G401 (cell line): Measurements from ENCODE around the gene PSORS1C1. TPM values are rescaled to one million over a fixed set of nuclear protein-coding genes. Genes with fewer than 3 reads are reported as not detected.

Source experiments
- total RNA-seq: library from RNA; depleted of rRNA; stranded (reverse); fragments of >200 nt; shearing (Covaris generic); gene quantifications from 2 replicates; pipeline ENCODE4 v1.2.3, GENCODE V29; 2014; rRNA removed

PSORS1C1 gene
- total RNA-seq, 1 experiment from 2014 or later: not detected

Other genes with a start within 250 kb of the PSORS1C1 start
- gene DDR1, start 230.3 kb upstream of the PSORS1C1 start, total RNA-seq: 131 and 141 TPM in 2 replicates
- gene GTF2H4, start 206.6 kb upstream of the PSORS1C1 start, total RNA-seq: 46.2 and 51.9 TPM in 2 replicates
- gene VARS2, start 200.6 kb upstream of the PSORS1C1 start, total RNA-seq: 74.5 and 105 TPM in 2 replicates
- gene SFTA2, start 182.6 kb upstream of the PSORS1C1 start, total RNA-seq: not detected in 2 replicates
- gene MUCL3, start 173.8 kb upstream of the PSORS1C1 start, total RNA-seq: not detected in 2 replicates
- gene MUC21, start 131.1 kb upstream of the PSORS1C1 start, total RNA-seq: not detected in 2 replicates
- gene MUC22, start 104.3 kb upstream of the PSORS1C1 start, total RNA-seq: not detected in 2 replicates
- gene C6orf15, start 2.2 kb upstream of the PSORS1C1 start, total RNA-seq: not detected in 2 replicates
- gene CDSN, start 5.6 kb downstream of the PSORS1C1 start, total RNA-seq: not detected in 2 replicates
- gene PSORS1C2, start 24.3 kb downstream of the PSORS1C1 start, total RNA-seq: not detected in 2 replicates
- 33.6 and 37.5 TPM in 2 replicates for gene CCHCR1, start 43.0 kb downstream of the PSORS1C1 start, total RNA-seq
- 16.1 and 19.4 TPM in 2 replicates for gene TCF19, start 43.8 kb downstream of the PSORS1C1 start, total RNA-seq
- 0.18 TPM in 1 of 2 replicates, not detected in the other for gene POU5F1, start 55.9 kb downstream of the PSORS1C1 start, total RNA-seq
- 45.5 and 52.0 TPM in 2 replicates for gene HLA-C, start 157.3 kb downstream of the PSORS1C1 start, total RNA-seq
- gene HLA-B, start 242.4 kb downstream of the PSORS1C1 start, total RNA-seq: 9.0 and 25.4 TPM in 2 replicates